IPS-11a (cell line): ENCODE data around the gene LRRC59.

Experiments used
- H3K4me3 ChIP-seq: one replicate; pipeline ENCODE4 v1.5.1; 2013; ENCODE audit warnings: low read depth, low read length, control low read depth

LRRC59 gene

GRCh38 chr17:50363217-50364060 lies 33.9 kb downstream of the LRRC59 start:
- H3K4me3 ChIP-seq = no peak overlapping the region

DNA sequence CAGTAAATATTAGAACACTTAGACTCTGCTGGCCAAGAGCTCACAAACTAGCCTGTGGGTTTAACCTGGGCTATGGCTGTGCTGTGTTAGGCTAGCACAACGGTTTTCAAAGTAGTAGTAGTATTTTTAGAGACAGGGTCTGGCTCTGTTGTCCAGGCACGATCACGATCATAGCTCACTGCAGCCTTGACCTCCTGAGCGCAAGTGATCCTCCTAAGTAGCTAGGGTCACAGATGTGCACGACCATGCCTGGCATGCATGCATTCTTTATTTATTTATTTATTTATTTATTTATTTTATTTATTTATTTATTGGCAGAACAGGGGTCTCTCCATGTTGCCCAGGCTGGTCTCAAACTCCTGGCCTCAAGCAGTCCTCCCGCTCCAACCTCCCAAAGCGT lies 34.7 kb downstream of the LRRC59 start:
- H3K4me3 ChIP-seq = no peak overlapping the region

- no peak overlapping the region for H3K4me3 ChIP-seq
Observed at GRCh38 chr17:50361561-50362480, 35.5 kb downstream of the LRRC59 start.

DNA sequence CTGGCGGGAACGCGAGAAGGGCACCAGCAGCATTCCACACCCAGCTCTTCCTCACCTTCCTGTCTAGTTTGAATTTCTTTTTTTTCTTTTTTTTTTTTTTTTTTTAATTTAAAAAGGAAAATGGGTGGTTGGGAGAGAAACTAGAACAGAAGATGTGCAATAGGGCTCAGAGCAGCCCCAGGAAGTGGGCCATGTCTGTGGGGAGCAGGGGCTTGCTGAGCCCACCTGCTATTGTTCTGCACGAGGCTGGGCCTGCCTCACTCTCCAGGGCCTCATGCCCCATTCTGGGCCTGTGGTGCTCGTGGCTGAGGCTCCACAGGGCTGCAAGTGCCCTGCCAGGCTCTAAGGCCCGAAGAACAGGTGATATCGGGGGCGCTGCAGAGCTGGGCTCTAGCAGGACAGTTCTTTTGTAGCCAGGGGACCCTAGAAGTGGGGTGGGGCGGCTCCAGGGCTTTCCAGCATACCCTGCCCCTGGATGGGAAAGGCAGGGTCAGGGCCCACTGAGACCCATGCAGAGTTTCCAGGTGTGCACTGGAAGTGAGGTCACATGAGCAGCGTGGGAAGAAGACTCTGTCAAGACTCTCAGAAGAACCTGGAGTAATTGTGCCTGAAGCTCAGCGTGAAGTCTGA lies 36.7 kb downstream of the LRRC59 start:
- H3K4me3 ChIP-seq = no peak overlapping the region

GRCh38 chr17:50359998-50360461 lies 37.3 kb downstream of the LRRC59 start:
- no peak overlapping the region for H3K4me3 ChIP-seq

DNA sequence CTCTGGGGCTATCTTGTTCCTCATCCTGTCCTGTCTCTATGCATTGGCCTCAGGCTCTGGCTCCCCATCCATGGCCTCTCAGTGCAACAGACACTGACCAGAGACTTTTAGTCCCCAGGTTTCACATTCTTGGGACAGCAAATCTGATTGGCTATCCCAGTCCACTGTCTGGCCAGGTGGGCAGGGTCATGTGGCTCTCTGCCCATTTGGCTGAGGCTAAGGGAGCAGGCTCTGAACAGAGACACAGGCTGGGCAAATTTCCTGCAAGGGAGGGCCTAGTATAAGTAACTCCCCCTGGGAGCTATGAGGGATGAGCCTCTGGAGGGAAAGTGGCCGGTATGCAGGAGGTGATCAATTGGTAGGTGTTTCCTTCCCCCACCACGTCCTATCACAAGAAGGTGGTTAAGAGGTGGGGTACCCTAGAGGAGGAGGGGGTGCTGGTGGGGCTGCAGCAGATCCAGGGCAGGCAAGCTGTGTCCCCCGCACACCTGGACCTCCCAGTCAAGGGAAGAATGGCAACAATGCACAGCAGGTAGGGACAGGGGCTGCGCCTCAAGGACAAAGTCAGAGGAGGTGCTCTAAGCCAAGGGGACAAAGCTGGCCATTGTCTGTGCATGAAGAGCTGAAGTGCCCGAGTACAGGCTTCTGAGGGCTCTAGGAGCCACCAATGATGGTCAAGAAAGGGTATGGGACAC lies 38.2 kb downstream of the LRRC59 start:
- H3K4me3 ChIP-seq = no peak overlapping the region

- H3K4me3 ChIP-seq = no peak overlapping the region
Observed at GRCh38 chr17:50358177-50358576, 39.1 kb downstream of the LRRC59 start.

GRCh38 chr17:50356892-50357510 lies 40.3 kb downstream of the LRRC59 start:
- H3K4me3 ChIP-seq = no peak overlapping the region

DNA sequence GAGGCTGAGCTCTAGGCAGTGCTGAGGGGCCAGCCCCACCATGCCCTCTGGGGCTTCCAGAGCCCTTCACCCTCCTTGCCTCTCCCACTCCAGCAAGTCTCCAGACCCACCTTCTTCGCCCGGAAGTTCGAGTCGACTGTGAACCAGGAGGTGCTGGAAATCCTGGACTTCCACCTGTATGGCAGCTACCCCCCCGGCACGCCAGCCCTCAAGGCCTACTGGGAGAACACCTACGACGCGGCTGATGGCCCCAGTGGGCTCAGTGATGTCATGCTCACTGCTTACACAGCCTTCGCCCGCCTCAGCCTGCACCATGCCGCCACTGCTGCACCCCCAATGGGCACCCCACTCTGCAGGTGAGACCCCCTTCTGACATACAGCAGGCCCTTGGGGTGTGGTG lies 40.9 kb downstream of the LRRC59 start:
- no peak overlapping the region for H3K4me3 ChIP-seq

- H3K4me3 ChIP-seq = no peak overlapping the region
Observed at GRCh38 chr17:50355701-50356341, 41.5 kb downstream of the LRRC59 start.

DNA sequence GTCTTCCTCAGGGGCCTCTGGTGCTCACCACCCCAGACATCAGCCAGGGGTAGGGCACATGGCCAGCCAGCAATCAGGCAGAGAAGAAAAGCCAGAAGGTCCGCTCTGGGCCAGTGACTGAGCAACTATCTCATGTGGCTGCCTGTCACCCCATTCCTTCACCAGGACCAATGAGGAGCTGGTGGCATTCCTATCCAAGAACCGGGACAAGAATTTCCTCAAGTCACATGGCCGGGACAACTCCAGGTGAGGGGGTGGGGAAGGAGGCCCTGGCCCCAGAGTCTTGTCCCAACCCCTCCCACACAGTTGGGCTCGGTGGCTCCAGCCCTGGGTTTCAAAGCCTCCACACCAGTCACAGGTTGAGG lies 42.0 kb downstream of the LRRC59 start:
- H3K4me3 ChIP-seq = no peak overlapping the region

DNA sequence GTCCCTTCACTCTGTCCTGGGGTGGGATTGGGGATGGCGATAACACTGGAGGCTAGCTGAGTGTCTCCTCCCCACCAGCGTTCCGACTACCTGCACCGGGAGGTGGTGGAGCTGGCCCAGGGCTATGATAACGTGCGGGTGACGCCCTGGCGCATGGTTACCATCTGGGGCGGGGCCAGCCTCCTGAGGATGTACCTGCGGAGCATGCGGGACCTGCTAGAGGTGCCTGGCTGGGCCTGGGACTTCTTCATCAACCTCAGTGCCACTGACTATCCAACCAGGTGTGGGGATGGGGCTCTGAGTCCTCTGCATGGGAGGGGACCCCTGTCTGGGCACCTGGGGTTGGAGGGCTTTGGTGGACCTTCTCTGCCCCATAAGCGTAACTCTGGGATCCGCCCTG lies 42.5 kb downstream of the LRRC59 start:
- H3K4me3 ChIP-seq = no peak overlapping the region

- no peak overlapping the region for H3K4me3 ChIP-seq
Observed at GRCh38 chr17:50354198-50354597, 43.1 kb downstream of the LRRC59 start.

DNA sequence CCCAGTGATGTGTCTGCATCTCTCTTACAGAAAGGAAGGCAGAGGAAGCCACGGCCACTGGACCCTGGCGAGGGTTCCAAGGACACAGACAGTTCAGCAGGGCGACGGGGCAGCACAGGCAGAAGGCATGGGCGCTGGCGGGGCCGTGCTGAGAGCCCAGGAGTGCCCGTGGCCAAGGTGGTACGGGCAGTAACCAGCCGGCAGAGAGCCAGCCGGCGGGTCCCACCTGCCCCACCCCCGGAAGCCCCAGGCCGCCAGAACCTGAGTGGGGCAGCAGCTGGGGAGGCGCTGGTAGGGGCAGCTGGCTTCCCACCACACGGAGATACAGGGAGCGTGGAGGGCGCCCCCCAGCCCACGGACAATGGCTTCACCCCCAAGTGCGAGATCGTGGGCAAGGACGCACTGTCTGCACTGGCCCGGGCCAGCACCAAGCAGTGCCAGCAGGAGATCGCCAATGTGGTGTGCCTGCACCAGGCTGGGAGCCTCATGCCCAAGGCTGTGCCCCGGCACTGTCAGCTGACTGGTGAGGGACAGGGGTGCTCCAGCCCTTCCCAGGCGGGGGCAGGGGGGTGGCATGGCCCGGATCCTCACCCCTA lies 43.6 kb downstream of the LRRC59 start:
- H3K4me3 ChIP-seq = no peak overlapping the region

DNA sequence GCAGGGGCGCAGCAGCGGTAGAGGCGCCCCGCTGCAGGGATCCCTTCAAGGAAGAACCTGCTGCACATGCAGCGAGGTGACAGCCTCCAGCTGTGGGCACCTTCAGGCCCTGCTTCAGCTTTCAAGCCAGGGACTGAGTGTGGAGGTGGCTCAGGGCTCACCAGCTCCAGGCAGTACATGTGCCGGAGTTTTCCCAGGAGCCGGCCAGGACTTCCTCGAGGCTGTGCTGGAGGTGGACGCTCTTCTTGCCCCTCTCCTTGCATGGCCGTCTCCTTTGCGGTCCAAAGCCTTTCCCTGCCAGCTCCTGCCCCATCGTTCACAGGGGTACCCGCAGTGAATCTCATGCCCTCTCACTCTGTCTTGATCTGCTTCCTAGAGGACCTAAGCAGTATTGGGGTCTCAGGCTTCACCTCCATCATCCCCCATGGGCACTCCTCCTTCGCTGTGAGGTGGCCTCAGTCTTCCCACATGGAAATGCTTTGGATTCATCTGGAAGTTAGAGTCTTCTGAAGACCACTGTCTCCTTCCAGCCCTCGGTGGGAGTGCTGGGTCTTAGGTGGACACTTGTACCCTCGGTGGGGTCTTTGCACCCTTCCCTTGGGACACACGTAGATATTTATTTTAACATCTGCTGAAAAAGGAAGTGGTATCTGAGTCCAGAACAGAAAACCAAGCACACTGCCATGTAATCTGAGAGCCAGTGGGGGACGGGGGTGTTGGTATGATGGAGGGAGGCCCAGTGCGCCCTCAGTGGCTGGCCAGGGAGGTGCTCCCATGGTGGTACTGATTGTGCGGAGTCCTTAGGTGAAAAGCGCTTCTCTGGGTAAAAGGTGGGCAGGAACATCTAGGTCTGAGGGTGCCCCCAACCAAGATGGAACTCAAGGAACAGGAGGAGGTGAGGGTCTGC lies 44.4 kb downstream of the LRRC59 start:
- H3K4me3 ChIP-seq = no peak overlapping the region

- no peak overlapping the region for H3K4me3 ChIP-seq
Observed at GRCh38 chr17:50352072-50352692, 45.1 kb downstream of the LRRC59 start.

GRCh38 chr17:50350733-50351132 lies 46.6 kb downstream of the LRRC59 start:
- no peak overlapping the region for H3K4me3 ChIP-seq

GRCh38 chr17:50349243-50349600 lies 48.1 kb downstream of the LRRC59 start:
- no peak overlapping the region for H3K4me3 ChIP-seq
